Muscle layer of colon (tissue), 2 donors: ENCODE measurements around the gene DSC3.

ENCODE experiments used
- H3K27ac ChIP-seq: one replicate; pipeline ENCODE4 v1.7.0; 2013; ENCODE audit warnings: low read depth, mild to moderate bottlenecking, low read length, moderate library complexity
- H3K27me3 ChIP-seq, 2 donors: one replicate each; pipeline ENCODE4 v1.7.0; 2013; ENCODE audit warnings: low read length in 2 of 2, mild to moderate bottlenecking in 2 of 2; ENCODE audit not compliant: insufficient read depth in 2 of 2, control insufficient read depth in 1 of 2
- H3K36me3 ChIP-seq: one replicate; pipeline ENCODE4 v1.7.0; 2013; ENCODE audit warnings: mild to moderate bottlenecking, low read length; ENCODE audit not compliant: insufficient read depth
- H3K4me1 ChIP-seq: one replicate; pipeline ENCODE4 v1.7.0; 2013; ENCODE audit warnings: mild to moderate bottlenecking, low read length; ENCODE audit not compliant: insufficient read depth
- H3K4me3 ChIP-seq, 2 donors: one replicate each; pipeline ENCODE4 v1.7.0; 2013; ENCODE audit warnings: low read length in 2 of 2, low read depth in 1 of 2, mild to moderate bottlenecking in 1 of 2, moderate library complexity in 1 of 2
- H3K9ac ChIP-seq: one replicate; pipeline ENCODE4 v1.7.0; 2013; ENCODE audit warnings: low read length
- H3K9me3 ChIP-seq: one replicate; pipeline ENCODE4 v1.7.0; 2013; ENCODE audit warnings: mild to moderate bottlenecking, low read length
- donor health status: abdominal sarcoma.
- donor health status: Adenocarcinoma of cecum.

The DSC3 gene

DNA sequence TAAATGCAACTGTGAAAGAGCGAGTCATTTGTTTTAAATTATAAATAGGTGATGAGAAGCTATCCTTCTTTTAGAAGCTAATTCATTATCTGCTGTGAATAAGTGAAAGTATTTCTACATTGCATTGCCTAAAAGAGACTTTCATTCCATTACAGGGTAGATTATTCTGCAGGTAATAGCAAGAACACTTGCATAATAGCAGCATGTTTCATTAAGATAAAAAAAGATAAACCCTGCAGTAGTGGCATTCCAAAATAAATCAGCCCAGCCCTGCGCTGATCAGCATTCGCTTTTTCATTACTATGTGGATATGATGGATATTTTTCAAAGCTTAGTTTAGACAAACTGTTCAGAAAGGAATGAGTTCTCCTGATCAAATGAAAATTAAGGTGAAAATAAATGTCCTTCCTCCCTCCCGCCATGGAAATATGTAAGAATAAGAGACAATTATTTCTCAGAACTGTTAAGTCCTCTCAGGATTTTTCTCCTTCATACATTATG is 72.8 kb downstream of the DSC3 start:
- Histone ChIP-seq H3K4me3 (no peak overlapping the region), H3K36me3 (no peaks in the 10 kb centered on the region), H3K4me1 (no peaks in the 10 kb centered on the region), H3K9me3 (no peaks in the 10 kb centered on the region), H3K27ac (no peak overlapping the region), H3K9ac (no peak overlapping the region), H3K27me3 (no peaks in the 10 kb centered on the region)

DNA sequence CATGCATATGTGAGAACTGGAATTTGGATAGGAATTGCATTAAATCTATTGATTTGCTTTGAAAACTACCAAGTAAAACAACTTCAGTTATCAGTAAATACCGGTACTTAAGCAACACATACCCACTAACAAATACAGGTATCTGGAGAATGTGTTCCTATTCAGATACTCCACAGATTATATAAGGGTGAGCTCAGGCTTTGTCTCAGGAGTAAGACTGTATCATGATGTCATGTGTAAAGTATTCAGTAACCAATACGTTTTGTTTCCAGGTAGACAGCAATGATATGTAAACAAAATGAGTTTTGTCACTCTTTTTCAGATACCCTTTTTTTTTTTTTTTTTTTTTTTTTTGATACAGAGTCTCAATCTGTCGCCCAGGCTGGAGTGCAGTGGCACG is 74.8 kb downstream of the DSC3 start:
- H3K36me3 ChIP-seq, result no peaks in the 10 kb centered on the region
- H3K9ac ChIP-seq, result no peak overlapping the region
- no peaks in the 10 kb centered on the region for H3K9me3 ChIP-seq
- no peaks in the 10 kb centered on the region for H3K27me3 ChIP-seq
- no peak overlapping the region for H3K4me3 ChIP-seq
- no peaks in the 10 kb centered on the region for H3K4me1 ChIP-seq
- no peak overlapping the region for H3K27ac ChIP-seq

- Histone ChIP-seq H3K9me3 (no peaks in the 10 kb centered on the region), H3K9ac (no peak overlapping the region), H3K4me1 (no peaks in the 10 kb centered on the region), H3K36me3 (no peaks in the 10 kb centered on the region), H3K27ac (no peak overlapping the region), H3K4me3 (no peak overlapping the region), H3K27me3 (no peaks in the 10 kb centered on the region)
Measured at GRCh38 chr18:30965237-30965636, 77.3 kb downstream of the DSC3 start.

DNA sequence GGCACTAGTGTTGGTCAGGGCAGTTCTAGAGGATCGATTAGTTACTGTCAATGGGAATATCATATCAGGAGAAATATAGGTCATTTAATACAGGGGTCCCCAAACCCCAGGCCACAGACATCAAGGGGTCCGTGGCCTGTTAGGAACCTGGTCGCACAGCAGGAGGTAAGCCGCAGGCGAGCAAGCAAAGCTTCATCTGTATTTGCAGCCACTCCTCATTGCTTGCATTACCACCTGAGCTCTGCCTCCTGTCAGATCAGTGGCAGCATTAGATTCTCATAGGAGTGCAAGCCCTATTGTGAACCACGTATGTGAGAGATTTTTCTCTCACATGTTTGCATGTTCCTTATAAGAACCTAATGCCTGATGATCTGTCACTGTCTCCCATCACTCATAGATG is 81.9 kb downstream of the DSC3 start:
- no peak overlapping the region for H3K4me3 ChIP-seq
- H3K27me3 ChIP-seq, result no peaks in the 10 kb centered on the region
- no peak overlapping the region for H3K27ac ChIP-seq
- H3K9me3 ChIP-seq, result no peaks in the 10 kb centered on the region
- no peaks in the 10 kb centered on the region for H3K4me1 ChIP-seq
- no peak overlapping the region for H3K9ac ChIP-seq
- no peaks in the 10 kb centered on the region for H3K36me3 ChIP-seq

- H3K36me3 ChIP-seq, result no peaks in the 10 kb centered on the region
- H3K4me3 ChIP-seq, result no peak overlapping the region
- no peaks in the 10 kb centered on the region for H3K9me3 ChIP-seq
- H3K4me1 ChIP-seq, result no peaks in the 10 kb centered on the region
- H3K27ac ChIP-seq, result no peak overlapping the region
- H3K27me3 ChIP-seq, result no peaks in the 10 kb centered on the region
- H3K9ac ChIP-seq, result no peak overlapping the region
Measured at GRCh38 chr18:30957066-30957465, 85.5 kb downstream of the DSC3 start.

GRCh38 chr18:30954262-30954661 is 88.3 kb downstream of the DSC3 start:
- no peak overlapping the region for H3K9ac ChIP-seq
- no peak overlapping the region for H3K4me3 ChIP-seq
- H3K27ac ChIP-seq, result no peak overlapping the region
- H3K27me3 ChIP-seq, result no peaks in the 10 kb centered on the region
- no peaks in the 10 kb centered on the region for H3K9me3 ChIP-seq
- H3K36me3 ChIP-seq, result no peaks in the 10 kb centered on the region
- no peaks in the 10 kb centered on the region for H3K4me1 ChIP-seq

- no peak overlapping the region for H3K4me3 ChIP-seq
- no peaks in the 10 kb centered on the region for H3K9me3 ChIP-seq
- no peak overlapping the region for H3K27ac ChIP-seq
- no peaks in the 10 kb centered on the region for H3K4me1 ChIP-seq
- H3K9ac ChIP-seq, result no peak overlapping the region
- no peaks in the 10 kb centered on the region for H3K27me3 ChIP-seq
- no peaks in the 10 kb centered on the region for H3K36me3 ChIP-seq
Measured at GRCh38 chr18:30945761-30946160, 96.8 kb downstream of the DSC3 start.

GRCh38 chr18:30944773-30945417 is 97.6 kb downstream of the DSC3 start:
- Histone ChIP-seq H3K36me3 (no peaks in the 10 kb centered on the region), H3K9ac (no peak overlapping the region), H3K27ac (no peak overlapping the region), H3K9me3 (no peaks in the 10 kb centered on the region), H3K4me3 (no peak overlapping the region), H3K4me1 (no peaks in the 10 kb centered on the region), H3K27me3 (no peaks in the 10 kb centered on the region)

DNA sequence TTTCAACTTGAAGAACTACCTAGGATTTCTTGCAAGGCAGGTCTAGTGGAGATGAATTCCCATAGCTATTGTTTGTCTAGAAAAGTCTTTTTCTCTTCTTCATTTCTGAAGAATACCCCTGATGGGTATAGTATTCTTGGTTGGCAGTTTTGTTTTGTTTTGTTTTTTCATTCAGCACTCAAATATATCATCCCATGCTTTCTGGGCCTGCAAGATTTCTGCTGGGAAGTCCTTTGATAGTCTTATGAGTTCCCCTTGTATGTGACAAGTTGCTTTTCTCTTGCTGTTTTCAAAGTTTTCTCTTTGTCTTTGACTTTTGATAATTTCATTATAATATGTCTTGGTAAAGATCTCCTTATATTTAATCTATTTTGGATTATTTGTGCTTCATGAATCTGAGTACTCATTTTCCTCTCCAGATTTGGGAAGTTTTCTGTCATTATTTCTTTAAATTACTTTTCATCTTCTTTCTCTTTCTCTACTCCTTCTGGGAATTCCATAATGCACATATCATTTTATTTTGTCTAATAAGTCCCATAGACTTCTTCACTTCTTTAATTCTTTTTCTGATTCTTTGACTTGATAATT is 101.5 kb downstream of the DSC3 start:
- Histone ChIP-seq H3K4me1 (no peaks in the 10 kb centered on the region), H3K9me3 (no peaks in the 10 kb centered on the region), H3K36me3 (no peaks in the 10 kb centered on the region), H3K9ac (no peak overlapping the region), H3K27me3 (no peaks in the 10 kb centered on the region), H3K27ac (no peak overlapping the region), H3K4me3 (no peak overlapping the region)
